IMR-90 (cell line): ENCODE data around the gene GNAT3.

Source experiments
- BHLHE40 ChIP-seq: fragments of 150-350 bp; IDR thresholded peaks from 2 replicates; pipeline ENCODE4 v1.6.1; 2016; ENCODE audit warnings: mild to moderate bottlenecking, low read depth, low read length
- CEBPB ChIP-seq: IDR thresholded peaks from 2 replicates; pipeline ENCODE4 v1.6.1; 2012; ENCODE audit warnings: low read depth, low read length, improper control_type of control experiment
- MAFK ChIP-seq: IDR thresholded peaks from 2 replicates; pipeline ENCODE4 v1.6.1; 2012; ENCODE audit warnings: low read depth, low read length, improper control_type of control experiment
- MXI1 ChIP-seq: IDR thresholded peaks from 2 replicates; pipeline ENCODE4 v1.6.1; 2012; ENCODE audit warnings: low read depth, mild to moderate bottlenecking, low read length, moderate library complexity, borderline replicate concordance
- POLR2A ChIP-seq: IDR thresholded peaks from 2 replicates; pipeline ENCODE4 v1.6.1; 2012; ENCODE audit warnings: mild to moderate bottlenecking, low read depth, low read length
- RAD21 ChIP-seq: IDR thresholded peaks from 2 replicates; pipeline ENCODE4 v1.6.1; 2012; ENCODE audit warnings: low read length, improper control_type of control experiment
- SMC3 ChIP-seq: fragments of 150-350 bp; IDR thresholded peaks from 2 replicates; pipeline ENCODE4 v1.6.1; 2016; ENCODE audit warnings: low read depth, mild to moderate bottlenecking, antibody characterized with exemption, low read length, moderate library complexity
- TF ChIP-seq, protein P1 (sequence below): conservative IDR thresholded peaks from 2 replicates; pipeline ENCODE4 v1.5.1; 2012; ENCODE audit warnings: mild to moderate bottlenecking, low read depth, low read length, improper control_type of control experiment
- TF ChIP-seq, protein P2 (sequence below): fragments of 150-350 bp; IDR thresholded peaks from 2 replicates; pipeline ENCODE4 v1.6.1; 2016; ENCODE audit warnings: low read depth, mild to moderate bottlenecking, low read length, moderate library complexity, borderline replicate concordance
- TF ChIP-seq, protein P3 (sequence below): fragments of 150-350 bp; IDR thresholded peaks from 2 replicates; pipeline ENCODE4 v1.6.1; 2017; ENCODE audit warnings: mild to moderate bottlenecking, antibody characterized with exemption, low read length, low read depth

DNA sequence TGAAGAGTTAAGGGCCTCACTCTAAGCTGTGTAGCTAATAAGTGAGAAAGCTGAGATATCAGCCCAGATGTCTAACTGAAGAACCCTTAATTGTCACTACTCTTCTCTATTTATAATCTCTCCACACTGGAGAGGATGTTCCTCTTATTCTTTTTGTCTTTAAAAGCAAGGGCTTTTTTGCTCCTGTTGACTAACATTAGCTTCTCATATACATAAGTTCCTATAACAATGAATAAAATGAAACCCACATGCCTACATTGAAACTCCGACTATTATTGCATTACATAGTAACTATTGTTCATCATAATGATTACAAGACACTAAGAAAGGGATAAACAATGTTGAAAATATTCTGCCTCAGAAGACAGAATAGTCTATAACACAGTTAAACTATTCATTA, 67.1 kb downstream of the GNAT3 start:
- TF ChIP-seq, protein P1, sequence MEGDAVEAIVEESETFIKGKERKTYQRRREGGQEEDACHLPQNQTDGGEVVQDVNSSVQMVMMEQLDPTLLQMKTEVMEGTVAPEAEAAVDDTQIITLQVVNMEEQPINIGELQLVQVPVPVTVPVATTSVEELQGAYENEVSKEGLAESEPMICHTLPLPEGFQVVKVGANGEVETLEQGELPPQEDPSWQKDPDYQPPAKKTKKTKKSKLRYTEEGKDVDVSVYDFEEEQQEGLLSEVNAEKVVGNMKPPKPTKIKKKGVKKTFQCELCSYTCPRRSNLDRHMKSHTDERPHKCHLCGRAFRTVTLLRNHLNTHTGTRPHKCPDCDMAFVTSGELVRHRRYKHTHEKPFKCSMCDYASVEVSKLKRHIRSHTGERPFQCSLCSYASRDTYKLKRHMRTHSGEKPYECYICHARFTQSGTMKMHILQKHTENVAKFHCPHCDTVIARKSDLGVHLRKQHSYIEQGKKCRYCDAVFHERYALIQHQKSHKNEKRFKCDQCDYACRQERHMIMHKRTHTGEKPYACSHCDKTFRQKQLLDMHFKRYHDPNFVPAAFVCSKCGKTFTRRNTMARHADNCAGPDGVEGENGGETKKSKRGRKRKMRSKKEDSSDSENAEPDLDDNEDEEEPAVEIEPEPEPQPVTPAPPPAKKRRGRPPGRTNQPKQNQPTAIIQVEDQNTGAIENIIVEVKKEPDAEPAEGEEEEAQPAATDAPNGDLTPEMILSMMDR: no peak
- TF ChIP-seq POLR2A (no peak), RAD21 (no peak), SMC3 (no peak), CEBPB (no peak), MAFK (no peak), BHLHE40 (no peak), MXI1 (no peak)
- TF ChIP-seq, protein P2, sequence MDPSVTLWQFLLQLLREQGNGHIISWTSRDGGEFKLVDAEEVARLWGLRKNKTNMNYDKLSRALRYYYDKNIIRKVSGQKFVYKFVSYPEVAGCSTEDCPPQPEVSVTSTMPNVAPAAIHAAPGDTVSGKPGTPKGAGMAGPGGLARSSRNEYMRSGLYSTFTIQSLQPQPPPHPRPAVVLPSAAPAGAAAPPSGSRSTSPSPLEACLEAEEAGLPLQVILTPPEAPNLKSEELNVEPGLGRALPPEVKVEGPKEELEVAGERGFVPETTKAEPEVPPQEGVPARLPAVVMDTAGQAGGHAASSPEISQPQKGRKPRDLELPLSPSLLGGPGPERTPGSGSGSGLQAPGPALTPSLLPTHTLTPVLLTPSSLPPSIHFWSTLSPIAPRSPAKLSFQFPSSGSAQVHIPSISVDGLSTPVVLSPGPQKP: no peak
- TF ChIP-seq, protein P3, sequence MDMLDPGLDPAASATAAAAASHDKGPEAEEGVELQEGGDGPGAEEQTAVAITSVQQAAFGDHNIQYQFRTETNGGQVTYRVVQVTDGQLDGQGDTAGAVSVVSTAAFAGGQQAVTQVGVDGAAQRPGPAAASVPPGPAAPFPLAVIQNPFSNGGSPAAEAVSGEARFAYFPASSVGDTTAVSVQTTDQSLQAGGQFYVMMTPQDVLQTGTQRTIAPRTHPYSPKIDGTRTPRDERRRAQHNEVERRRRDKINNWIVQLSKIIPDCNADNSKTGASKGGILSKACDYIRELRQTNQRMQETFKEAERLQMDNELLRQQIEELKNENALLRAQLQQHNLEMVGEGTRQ: no peak
